HG03565 (cell line): ENCODE measurements around the gene GPRIN3.

Source experiments
- ATAC-seq: cut with Tn5 transposase; IDR thresholded peaks from one replicate; pipeline ENCODE4 v1.9.1; 2021; ENCODE audit warnings: mild to moderate bottlenecking, moderate library complexity; ENCODE audit not compliant: unreplicated experiment

Gene GPRIN3

DNA sequence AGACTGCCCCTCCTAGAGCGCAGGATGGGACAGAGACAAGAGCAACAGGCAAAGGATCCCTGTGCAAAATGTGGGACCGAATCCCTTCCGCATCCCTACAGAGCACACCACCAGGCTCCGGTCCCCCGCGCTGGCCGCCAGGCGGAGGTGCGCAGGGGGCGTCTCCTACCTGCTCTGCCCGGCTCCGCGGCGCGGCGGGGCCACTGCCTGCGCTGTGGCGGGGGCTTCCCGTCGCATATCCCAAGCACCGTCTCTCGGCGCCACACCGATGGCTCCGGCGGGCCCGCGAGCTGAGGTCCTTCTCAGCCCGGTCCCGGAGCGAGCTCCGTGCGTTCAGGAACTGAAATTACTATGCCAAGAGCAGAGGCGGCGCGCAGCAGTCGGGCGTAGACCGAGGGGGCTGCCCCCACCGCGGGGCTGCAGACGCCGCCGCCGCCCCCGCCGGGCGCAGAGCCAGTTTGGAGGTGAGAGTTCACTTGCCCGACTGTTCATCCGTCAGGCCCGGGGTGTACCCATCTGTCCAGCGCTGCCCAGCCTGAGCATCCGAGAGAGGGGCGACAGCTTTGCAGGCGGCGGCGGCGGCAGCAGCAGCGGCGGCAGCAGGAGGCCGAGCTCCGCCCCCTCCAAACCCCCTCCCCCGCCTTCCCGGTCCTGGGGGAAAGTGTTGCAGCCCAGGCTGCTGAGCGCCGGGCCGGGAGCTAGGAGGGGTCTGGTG is at the start of gene GPRIN3:
Gene GPRIN3, minus strand, starts transcription at position 355 of the 715 bp plus-strand sequence. CDS start 57,690 bp downstream, outside the sequence.
- peak; percentile 59 for ATAC-seq

DNA sequence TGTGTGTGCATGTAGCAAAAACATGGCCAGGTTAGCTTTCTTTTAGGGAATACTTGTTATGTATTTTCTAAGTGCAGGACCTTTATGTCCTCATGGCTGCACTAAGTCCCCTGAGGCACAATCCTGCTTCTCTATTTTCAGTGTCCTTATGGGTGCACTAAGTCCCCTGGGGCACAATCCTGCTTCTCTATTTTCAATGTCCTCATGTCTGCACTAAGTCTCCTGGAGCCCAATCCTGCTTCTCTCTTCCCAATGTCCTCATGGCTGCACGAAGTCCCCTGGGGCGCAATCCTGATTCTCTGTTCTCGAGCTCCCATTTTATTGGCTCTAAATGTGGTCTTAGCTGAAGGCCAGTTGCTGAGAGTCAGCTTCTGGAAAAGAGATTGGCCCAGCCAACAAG is 49.7 kb upstream of the GPRIN3 start:
- ATAC-seq, result no peak

DNA sequence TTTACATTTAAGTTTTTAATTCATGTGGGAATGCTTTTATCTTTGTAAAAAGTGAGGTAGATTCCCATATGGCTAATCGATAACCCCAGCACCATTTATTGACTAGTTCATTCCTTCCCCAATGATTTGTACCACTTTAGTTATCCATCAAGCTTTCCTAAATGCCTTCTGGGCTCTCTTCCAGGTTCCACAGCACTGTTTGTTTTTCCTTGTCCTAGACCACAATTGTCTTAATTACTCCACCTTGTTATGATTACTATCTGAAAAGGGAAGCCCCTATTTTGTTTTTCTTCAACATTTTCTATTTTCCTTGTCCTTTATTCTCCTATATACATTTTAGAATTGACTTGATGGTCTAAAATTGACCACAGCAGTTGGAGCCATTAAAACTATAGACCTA is 48.5 kb upstream of the GPRIN3 start:
- no peak for ATAC-seq

DNA sequence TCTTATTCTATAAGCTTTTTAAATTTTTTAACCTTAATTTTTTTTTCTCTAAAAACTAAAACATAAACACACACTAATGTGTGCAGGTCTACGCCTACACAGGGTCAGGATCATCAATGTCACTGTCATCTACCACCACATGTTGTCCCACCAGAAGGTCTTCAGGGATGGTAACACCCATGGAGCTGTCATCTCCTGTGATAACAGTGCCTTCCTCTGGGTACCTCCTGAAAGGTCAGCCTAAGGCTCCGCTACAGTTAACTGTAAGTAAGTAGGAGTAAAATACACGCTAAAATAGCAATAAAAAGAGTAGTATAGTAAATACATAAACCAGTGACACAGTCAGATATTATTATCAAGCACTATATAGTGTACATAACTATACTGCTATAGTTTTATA is 45.9 kb upstream of the GPRIN3 start:
- no peak for ATAC-seq

DNA sequence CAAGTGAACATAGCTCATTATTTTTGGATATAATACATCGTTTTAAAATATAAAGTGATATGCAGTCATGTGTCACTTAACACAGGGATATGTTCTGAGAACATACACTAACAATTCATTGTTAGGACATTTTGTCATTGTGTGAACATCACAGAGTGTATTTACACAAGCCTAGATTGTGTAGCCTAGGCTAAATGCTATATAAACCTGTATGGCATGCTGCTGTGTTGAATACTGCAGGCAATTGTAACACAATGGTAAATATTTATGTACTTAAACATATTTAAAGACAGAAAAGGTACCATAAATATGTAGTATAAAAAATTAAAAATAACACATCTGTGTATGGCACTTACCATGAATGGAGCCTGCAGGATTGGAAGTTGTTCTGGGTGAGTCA is 44.9 kb upstream of the GPRIN3 start:
- ATAC-seq, result no peak

DNA sequence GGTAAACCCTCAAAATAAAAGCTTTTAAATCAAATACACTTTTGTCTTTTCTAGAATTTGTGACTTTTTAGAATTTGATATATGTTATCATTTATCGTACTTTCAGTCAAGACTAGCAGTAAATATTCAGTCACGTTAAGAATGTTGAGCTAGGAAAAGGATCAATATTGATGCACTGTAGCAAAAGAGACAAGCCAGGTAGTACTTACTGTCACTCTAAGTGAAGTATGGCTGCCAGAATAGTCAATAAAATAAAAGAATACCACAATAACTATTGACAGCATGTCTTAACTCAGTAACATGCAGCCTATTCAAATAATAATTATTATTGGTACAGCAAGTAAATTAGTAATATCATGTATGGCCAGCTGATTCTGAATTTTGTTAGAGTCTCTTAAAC is 43.6 kb upstream of the GPRIN3 start:
- no peak for ATAC-seq

DNA sequence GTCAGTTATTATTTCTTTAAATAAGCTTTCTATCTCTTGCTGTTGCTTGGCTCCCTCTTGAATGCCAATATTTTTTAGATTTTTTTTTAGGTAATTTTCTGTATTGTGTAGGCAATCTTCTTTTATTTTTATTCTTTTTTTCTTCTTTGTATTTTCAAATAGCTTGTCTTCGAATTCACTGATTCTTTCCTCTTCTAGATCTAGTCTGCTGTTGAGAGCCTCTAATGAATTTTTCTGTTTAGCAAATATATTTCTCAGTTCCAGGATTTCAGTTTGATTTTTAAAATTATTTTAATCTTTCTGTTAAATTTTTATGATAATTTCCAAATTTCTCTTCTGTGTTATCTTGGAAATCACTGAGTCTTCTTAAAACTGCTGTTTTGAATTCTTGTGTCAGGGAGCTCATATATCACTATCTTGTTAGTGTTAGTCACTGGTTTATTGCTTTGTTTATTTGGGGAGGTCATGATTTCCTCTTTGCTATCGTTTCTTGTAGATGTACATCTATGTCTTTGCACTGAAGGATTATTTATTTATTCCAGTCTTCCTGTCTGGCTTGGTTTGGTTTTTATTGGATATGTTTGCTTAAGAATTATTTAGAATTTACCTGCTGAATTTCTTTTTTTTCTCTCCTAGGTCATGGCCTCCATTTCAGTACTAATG is 39.9 kb upstream of the GPRIN3 start:
- ATAC-seq, result no peak

DNA sequence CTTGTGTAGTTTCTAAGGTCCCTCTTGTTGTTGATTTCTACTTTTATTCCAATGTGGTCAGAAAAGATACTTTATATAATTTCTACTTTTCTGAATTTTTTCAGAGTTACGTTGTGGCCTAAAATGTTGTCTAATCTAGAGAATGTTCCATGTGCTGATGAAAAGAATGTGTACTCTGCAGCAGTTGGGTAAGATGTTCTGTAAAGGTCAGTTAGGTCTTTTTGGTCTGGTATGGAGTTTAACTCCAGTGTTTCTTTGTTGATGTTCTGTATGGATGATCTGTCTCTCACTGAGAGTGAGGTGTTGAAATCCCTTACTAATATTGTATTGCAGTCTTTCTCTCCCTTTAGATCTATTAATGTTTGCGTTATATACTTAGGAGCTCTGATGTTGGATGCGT is 37.0 kb upstream of the GPRIN3 start:
- no peak for ATAC-seq

DNA sequence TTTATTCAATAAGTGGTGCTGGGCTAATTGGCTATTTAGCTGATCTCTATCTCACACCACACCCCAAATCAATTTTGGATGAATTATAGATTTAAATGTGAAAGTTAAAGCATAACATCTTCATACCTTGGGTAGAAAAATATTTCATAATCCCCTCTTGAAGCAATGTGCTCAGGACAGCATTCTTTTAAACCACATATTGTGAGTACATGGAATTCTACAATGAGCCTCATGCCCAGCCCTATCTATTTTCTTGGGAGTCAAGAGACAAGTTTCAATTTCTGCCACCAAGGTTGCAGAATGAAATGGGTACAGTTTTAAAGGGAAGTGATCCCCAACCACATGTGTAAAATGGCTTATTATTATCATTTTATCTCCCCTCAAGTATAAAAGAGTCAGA is 30.6 kb upstream of the GPRIN3 start:
- ATAC-seq, result no peak

DNA sequence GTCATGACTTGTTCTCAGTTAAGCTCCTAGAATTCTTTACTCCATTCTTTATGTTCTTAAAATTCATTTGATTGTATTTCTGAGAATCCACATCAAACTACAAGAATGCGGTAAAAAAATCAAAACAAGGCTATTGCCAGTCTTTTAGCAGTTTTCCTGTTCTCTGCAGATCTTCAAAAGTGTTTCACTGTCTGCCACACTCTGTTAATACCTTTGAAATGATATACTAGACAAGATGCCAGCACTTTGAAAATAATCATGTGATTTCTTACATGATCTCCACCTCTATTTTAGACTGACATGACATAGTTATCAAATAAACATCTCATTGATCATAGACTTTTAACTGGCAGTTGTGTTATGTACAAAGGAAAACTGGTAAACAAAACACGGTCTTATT is 30.1 kb upstream of the GPRIN3 start:
- ATAC-seq, result no peak

DNA sequence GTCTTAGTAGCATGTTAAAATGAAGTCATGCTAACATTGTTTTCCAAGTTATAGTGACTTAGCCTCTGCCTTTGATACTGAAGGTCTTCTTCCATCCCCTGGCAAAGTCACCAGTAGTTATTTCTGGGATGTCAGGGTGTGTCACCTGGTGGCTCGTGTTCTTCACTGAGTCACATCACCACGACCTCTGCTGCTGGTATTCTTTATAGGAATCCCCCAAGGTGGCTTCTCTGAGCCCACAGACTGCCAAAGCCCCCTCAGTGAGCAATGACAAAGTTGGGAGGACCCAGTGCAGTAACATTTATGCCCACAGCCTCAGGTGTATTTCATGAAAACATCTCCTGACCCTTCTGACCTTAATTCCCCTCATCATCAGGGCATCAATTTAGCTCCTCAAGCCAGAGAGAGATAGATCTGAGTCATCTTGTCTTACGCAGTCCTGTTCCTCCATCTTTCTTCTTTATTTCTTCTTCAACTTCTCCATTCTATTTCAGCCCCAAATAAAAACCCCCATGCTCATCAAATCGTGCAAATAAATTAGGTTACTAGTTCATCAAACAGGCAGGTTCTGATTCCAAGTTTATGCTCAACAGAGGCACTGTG is 29.3 kb upstream of the GPRIN3 start:
- no peak for ATAC-seq

DNA sequence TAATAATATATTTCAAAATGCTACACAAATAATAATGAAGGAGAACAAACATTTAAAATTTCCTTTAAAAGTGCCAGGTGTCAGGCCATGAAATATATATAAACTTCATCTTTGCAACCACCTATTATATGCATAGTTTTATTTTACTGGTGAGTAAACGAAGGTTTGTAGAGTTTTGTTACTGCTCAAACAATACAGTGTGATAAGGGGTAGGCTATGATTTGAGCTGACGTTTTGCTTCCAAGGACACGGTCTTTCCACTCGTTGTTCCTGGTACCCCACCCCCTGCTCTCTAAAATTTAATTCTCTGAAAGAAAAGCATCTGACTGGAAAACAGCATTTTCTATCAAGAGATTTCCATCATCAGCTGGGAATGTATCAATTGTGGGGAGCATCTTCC is 27.2 kb upstream of the GPRIN3 start:
- no peak for ATAC-seq

DNA sequence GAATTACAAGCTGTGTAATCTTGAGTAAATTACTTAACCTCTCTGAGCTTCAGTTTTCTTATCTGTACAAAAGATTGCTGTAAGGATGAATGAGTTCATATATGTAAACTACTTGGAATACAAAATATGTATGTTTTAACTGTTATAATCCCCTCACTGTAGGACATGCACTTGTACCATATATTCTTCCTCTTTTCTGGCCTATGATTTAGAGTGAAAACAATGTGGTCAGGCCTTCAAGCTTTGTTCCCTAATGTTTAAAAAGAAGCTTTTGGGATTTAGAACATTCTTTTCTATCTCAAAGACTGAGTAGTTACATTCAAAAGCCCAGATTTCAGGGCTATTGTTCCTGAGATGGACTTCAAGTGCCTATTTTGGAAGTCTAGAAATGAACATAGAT is 26.7 kb upstream of the GPRIN3 start:
- no peak for ATAC-seq

DNA sequence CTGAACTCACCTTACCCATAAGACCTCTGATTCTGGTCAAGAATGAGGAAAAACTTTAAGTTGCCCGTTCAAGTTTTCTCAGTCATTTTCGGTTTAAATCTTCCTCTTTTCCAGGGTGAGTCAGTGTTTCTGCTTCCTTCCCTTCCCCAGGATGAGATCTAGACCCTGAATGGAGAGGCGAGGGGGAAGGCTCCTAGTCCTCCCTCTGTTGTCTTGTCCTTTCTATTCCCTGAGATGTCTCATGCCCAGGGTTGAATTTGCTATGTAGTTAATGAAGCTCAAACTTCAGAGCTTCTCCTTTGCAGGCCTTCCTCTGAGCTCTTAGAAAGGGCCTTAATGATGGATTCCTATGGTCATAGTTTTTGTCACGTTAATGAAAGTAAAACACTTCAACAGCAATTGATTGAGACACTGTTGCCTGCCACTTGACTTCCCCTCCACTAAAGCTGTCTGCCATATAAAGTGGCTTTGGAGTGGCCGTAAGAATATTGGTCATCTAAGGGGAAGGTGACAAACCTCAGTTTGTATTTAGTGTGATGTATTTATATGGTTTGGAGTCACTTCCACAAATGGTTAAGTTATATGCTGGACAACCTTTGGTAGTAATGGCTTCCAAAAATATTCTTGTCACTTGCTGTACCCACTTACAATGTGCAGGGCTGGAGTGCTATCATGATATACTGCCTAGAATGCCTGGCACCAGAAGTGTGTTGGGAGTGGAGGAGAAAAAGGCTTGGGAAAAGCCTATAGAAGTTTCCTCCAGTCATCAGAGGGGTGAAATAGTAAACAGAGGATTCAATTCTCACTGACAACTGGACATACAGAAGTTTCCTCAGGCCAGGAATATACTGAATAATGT is 24.3 kb upstream of the GPRIN3 start:
- ATAC-seq, result no peak

DNA sequence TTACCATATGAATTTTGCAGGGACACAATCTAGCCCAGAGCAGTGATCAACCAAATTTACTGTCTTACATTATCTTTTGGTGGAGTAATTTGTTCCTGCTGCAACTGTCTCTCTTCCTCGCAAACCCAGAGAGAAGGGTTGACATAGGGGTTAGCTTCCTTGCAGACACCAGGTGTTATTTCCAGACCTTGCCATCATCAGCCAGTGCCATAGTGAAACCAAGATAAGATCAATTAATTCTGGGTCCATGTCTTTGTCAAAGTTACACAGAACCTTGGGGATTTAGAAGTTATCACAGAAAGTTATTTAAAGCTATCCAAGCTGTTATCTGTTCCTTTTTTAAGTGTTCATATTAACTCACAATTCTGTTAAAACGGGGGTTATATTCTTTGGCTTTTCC is 23.6 kb upstream of the GPRIN3 start:
- no peak for ATAC-seq

DNA sequence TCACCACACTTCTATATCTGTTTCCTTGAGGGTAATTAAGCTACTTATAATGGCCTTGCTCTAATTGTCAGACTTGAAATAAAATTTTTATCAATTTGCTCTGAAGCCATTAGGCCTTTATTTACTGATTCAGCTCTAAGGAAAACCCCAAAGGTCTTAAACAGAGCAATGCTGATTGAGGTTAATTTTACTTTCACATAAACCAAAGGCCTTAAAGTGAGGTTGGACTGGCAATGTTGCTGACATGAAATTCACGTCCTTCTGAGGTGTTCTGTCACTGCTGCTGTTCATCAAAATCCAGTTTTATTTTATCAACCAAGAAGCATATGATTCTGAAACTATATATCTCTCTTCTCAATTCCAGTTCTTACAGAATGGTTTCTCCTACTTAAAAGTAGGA is 21.7 kb upstream of the GPRIN3 start:
- no peak for ATAC-seq

DNA sequence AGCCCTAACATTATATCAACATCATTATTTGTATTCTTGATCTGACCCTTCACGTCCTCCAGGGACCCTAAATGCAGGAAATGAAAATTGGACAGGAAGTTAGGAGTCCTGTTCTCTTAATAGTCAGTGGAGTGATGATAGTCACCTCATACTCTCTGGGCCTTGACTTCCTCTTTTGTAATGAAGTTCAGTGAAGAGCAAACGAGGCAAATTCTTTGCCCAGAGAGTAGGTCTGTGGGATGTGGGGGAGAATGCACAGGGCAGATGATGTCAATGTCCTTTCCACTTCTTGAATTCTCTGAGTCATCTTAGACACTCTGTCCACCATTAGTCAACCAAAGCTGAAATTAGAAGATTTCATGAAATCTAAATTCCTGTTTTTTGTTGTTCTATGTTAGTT is 17.1 kb upstream of the GPRIN3 start:
- ATAC-seq, result peak; percentile 98

DNA sequence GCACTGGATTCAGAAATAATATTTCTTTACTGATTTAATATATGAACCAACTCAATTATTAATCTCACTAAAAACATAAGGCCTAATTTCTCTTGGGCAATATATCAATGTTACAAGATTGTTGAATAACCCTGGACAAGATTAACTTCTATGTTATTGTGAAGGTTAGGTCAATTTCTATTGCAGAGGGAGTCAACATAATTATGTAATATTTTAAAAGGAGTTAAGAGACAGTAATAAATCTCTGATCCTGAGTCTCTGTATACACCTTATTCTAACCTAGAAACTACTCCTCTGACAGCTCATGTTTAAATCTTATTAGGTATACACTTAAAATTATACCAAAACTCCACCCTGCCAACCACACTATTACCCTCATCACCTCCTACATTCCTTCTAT is 15.1 kb upstream of the GPRIN3 start:
- ATAC-seq, result no peak

DNA sequence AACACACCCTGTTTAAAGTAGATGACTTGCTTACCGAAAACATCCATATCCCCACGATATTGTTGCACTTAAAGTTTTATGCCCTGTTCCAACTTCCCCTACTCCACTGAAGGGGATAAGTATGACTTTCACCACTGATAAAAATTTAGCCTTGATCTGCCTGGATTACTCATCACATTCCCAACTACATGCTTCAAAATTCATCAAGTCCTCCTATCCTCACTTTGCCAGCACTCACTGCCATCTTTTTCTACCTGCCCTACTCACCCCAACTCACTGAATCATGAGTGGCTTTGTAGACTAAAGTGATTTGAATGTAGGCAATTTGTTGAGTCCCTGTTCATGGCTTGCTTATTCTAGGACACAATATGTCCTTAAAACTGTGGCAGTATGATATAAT is 12.2 kb upstream of the GPRIN3 start:
- no peak for ATAC-seq

DNA sequence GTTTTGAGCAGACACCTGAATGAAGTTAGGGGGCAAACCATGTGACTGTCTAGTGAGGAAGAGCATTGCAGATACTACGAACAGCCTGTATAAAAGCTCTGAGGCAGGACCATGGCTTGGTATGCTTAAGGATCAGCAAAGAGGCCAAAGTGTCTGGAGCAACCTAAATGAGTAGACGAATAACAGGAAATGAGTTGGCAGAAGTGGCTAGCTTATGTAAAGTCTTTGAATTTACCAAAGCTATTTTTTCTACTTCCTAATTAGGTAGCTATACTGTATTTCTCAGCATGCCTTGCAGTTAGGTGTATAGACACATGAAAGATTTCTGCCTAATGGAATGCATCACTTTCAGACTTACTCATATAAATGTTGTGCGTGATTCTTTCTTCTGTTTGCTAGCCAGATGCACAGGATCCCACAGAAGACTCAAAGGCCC is 9.3 kb upstream of the GPRIN3 start:
- peak; percentile 52 for ATAC-seq

DNA sequence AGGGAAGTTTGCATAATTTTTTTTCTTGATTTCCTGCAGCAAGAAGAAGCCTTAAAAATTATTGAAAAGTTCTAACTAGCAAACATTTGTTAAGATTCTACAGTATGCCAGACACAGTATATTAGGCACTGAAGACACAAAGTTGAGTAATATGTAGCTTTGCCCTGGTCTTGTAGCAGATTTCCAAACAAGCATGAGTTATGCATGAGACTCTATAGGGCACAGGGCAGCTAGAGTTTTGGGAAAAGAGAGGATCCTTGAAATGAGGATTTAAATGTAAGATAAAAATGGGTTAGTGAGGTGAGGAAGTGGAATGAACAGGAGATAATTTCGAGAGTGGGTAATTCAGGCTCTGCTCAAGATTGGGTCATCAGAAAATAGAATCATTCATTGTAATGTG is 8.6 kb upstream of the GPRIN3 start:
- no peak for ATAC-seq
